Endothelial cell of umbilical vein (primary cell): ENCODE data around the gene ADAM8. TPM values are rescaled to one million over a fixed set of nuclear protein-coding genes. Genes with fewer than 3 reads are reported as not detected.

Experiments used
- BruUV-seq: library from RNA; stranded (reverse); fragments of 400-500 nt; replicated peaks from 2 replicates; lab custom pipeline; 2021; lab: Mats Ljungman, UMichigan
- CTCF ChIA-PET: fragments of 300-600, 350-600 bp; sonication (Branson Sonifier 250); formaldehyde crosslinking; loops from one replicate; lab custom pipeline; 2021; ENCODE audit warnings: antibody characterized with exemption, inconsistent platforms; lab: Charles Lee
- POLR2A ChIA-PET: fragments of 300-600, 350-600 bp; sonication (Branson Sonifier 250); formaldehyde crosslinking; loops from one replicate; lab custom pipeline; 2021; ENCODE audit warnings: antibody characterized with exemption, inconsistent platforms; lab: Charles Lee
- DNase-seq: peaks from one replicate; pipeline ENCODE4 v3.0.0-alpha.2; 2011; ENCODE audit warnings: low read depth, low spot score
- FAIRE-seq: peaks from 2 replicates; lab custom pipeline; 2011; peaks lifted over from hg19 to GRCh38; lab: Jason Lieb, UNC
- H2AFZ ChIP-seq: 2 replicates; pipeline ENCODE4 v1.6.0; 2012; ENCODE audit warnings: low read depth, low read length, control low read depth, inconsistent platforms
- H3K27ac ChIP-seq: 2 replicates; pipeline ENCODE4 v1.5.1; 2011; ENCODE audit warnings: low read depth, mild to moderate bottlenecking, control low read depth, low read length, moderate library complexity; ENCODE audit not compliant: insufficient read depth
- H3K27me3 ChIP-seq, 2 experiments: 2 replicates each; pipeline versions ENCODE4 v1.6.0 to v1.6.1; 2011; ENCODE audit warnings: low read length in 2 of 2, mixed read lengths in 1 of 2; ENCODE audit not compliant: control insufficient read depth in 2 of 2, insufficient read depth in 2 of 2
- H3K36me3 ChIP-seq, 2 experiments: 2 replicates in 1 of 2; 3 replicates in 1 of 2; pipeline ENCODE4 v1.5.1; 2011; ENCODE audit warnings: low read length in 2 of 2, mild to moderate bottlenecking in 1 of 2, moderate library complexity in 1 of 2; ENCODE audit not compliant: control insufficient read depth in 2 of 2, insufficient read depth in 2 of 2; ENCODE audit errors: extremely low read depth in 1 of 2
- H3K4me1 ChIP-seq: 3 replicates; pipeline ENCODE4 v1.5.1; 2011; ENCODE audit warnings: mild to moderate bottlenecking, low read length; ENCODE audit not compliant: control insufficient read depth, insufficient read depth; ENCODE audit errors: extremely low read depth
- H3K4me2 ChIP-seq: 2 replicates; pipeline ENCODE4 v1.6.1; 2011; ENCODE audit warnings: low read length, control low read depth, mixed read lengths; ENCODE audit not compliant: insufficient read depth
- H3K4me3 ChIP-seq, 3 experiments: fragments of 200-600 bp in 1 of 3; sonication (generic), shearing (Covaris generic) in 1 of 3; replicated peaks in 1 of 3; 2 replicates each; pipeline ENCODE4 v1.5.1; 2011 to 2016; ENCODE audit warnings: control low read depth in 3 of 3, low read length in 3 of 3, mild to moderate bottlenecking in 2 of 3, inconsistent platforms in 1 of 3, low read depth in 1 of 3, moderate library complexity in 1 of 3; ENCODE audit not compliant: insufficient read depth in 1 of 3
- H3K79me2 ChIP-seq: 2 replicates; pipeline ENCODE4 v1.6.0; 2012; ENCODE audit warnings: low read length, inconsistent platforms; ENCODE audit not compliant: control insufficient read depth, insufficient read depth
- H3K9ac ChIP-seq: replicated peaks from 2 replicates; pipeline ENCODE3; 2011; ENCODE audit warnings: low read length, control low read depth; ENCODE audit not compliant: insufficient read depth; ENCODE audit errors: extremely low read depth
- H3K9me1 ChIP-seq: replicated peaks from 3 replicates; pipeline ENCODE4 v1.6.0; 2011; ENCODE audit warnings: mild to moderate bottlenecking, low read length; ENCODE audit not compliant: control insufficient read depth, insufficient read depth; ENCODE audit errors: extremely low read depth
- H3K9me3 ChIP-seq: replicated peaks from 2 replicates; pipeline ENCODE4 v1.5.1; 2012; ENCODE audit warnings: low read length, inconsistent platforms; ENCODE audit not compliant: control insufficient read depth, insufficient read depth
- H4K20me1 ChIP-seq: replicated peaks from 2 replicates; pipeline ENCODE3; 2011; ENCODE audit warnings: mild to moderate bottlenecking, low read length; ENCODE audit not compliant: control insufficient read depth, insufficient read depth; ENCODE audit errors: extremely low read depth
- CTCF ChIP-seq, 2 donors: IDR thresholded peaks; 1 replicate in 1 of 2; 2 replicates in 1 of 2; pipeline ENCODE4 v1.5.1; 2011; ENCODE audit warnings: low read length in 2 of 2, mild to moderate bottlenecking in 2 of 2, moderate library complexity in 2 of 2, control low read depth in 1 of 2, inconsistent platforms in 1 of 2, low read depth in 1 of 2; ENCODE audit not compliant: insufficient read depth in 1 of 2; ENCODE audit errors: extremely low read depth in 1 of 2
- EZH2 ChIP-seq: IDR thresholded peaks from 2 replicates; pipeline ENCODE4 v1.6.1; 2012; ENCODE audit warnings: borderline replicate concordance, low read depth, mild to moderate bottlenecking, moderate library complexity, low read length, inconsistent platforms; ENCODE audit not compliant: severe bottlenecking
- FOS ChIP-seq: IDR thresholded peaks from 2 replicates; pipeline ENCODE4 v1.6.1; 2011; ENCODE audit warnings: mild to moderate bottlenecking, low read length, moderate library complexity, borderline replicate concordance; ENCODE audit not compliant: insufficient read depth
- GATA2 ChIP-seq: IDR thresholded peaks from 2 replicates; pipeline ENCODE4 v1.7.0; 2011; ENCODE audit warnings: low read depth, mild to moderate bottlenecking, moderate library complexity, mixed read lengths, low read length; ENCODE audit not compliant: insufficient read length, insufficient read depth
- JUN ChIP-seq: IDR thresholded peaks from 2 replicates; pipeline ENCODE4 v1.6.1; 2011; ENCODE audit warnings: borderline replicate concordance, low read depth; ENCODE audit not compliant: insufficient read length, insufficient read depth
- MAX ChIP-seq: IDR thresholded peaks from 2 replicates; pipeline ENCODE4 v1.6.1; 2011; ENCODE audit not compliant: insufficient read depth, insufficient read length
- MYC ChIP-seq: IDR thresholded peaks from one replicate; pipeline ENCODE4 v1.6.1; 2011; ENCODE audit warnings: mild to moderate bottlenecking, low read depth, low read length
- POLR2A ChIP-seq: IDR thresholded peaks from 2 replicates; pipeline ENCODE4 v1.6.1; 2012; ENCODE audit warnings: low read depth, mild to moderate bottlenecking, control low read depth, low read length
- POLR2AphosphoS5 ChIP-seq: IDR thresholded peaks from 2 replicates; pipeline ENCODE4 v1.6.1; 2012; ENCODE audit warnings: low read depth, mild to moderate bottlenecking, control low read depth, low read length, moderate library complexity; ENCODE audit not compliant: insufficient read depth
- dilution Hi-C: fragments of 300-500 bp; cut with MboI; formaldehyde crosslinking; loops from one replicate; pipeline ENCODE4 v1.15.0; 2019; ENCODE audit warnings: low sequenced_read_pairs; ENCODE audit not compliant: extremely low pct_ligation_motif_present
- intact Hi-C: fragments of 100-400 bp; cut with micrococcal nuclease; formaldehyde crosslinking; loops from one replicate; pipeline ENCODE4 v1.10.0; 2022
- polyA plus RNA-seq, 4 experiments: library from polyadenylated mRNA; depleted of rRNA in 3 of 4; stranded (reverse) in 3 of 4; unstranded in 1 of 4; fragments of >200 nt; gene quantifications; 2 replicates each; pipeline versions ENCODE4 v1.2.1 to v1.2.3, GENCODE V29; 2011 to 2012; ENCODE audit warnings: missing spikeins in 1 of 4
- total RNA-seq: library from RNA; stranded (reverse); gene quantifications from 2 replicates; pipeline ENCODE4 v1.2.3, GENCODE V29; 2021

ADAM8 gene
- total and polyA plus RNA-seq, 2 donors (not counting 3 experiments of a cell fraction or from before 2014, with no cell fraction given): 0.51 to 0.55 TPM

- Histone ChIP-seq H3K79me2 (no peaks in the 10 kb centered on the region), H3K9me3 (no peaks in the 10 kb centered on the region), H3K4me3 (no peak overlapping the region), H2AFZ (no peak overlapping the region), H3K4me2 (no peak overlapping the region), H3K9me1 (no peaks in the 10 kb centered on the region), H3K4me1 (no peaks in the 10 kb centered on the region), H3K9ac (no peak overlapping the region), H3K36me3 (no peaks in the 10 kb centered on the region), H3K27me3 (peaks cover 26 to 39% of the 10 kb centered on the region in 2 experiments), H3K27ac (no peak overlapping the region), H4K20me1 (no peaks in the 10 kb centered on the region)
- no TSS peak for BruUV-seq
- FAIRE-seq (no peak), DNase-seq (no peak)
- intact Hi-C loops: no loop called here
- TF ChIP-seq CTCF (IDR thresholded peaks at IDR 0.05; ENCODE audit: extremely low read depth in 1 of 2, insufficient read depth in 1 of 2, low read depth in 1 of 2, low read length in 2 of 2) (no peak), JUN (no peak), EZH2 (no peak), GATA2 (no peak), MAX (no peak), MYC (no peak), FOS (no peak), POLR2AphosphoS5 (no peak), POLR2A (no peak)
- dilution Hi-C loops: no loop called here
- ChIA-PET POLR2A (no interaction called here), CTCF (interaction anchor here (0.6 kb wide), 1 partner anchor 29 kb away, joined by 4 read pairs; no protein-coding TSS in a partner anchor)
Measured at GRCh38 chr10:133239990-133240389, 36.7 kb downstream of the ADAM8 start.
